HepG2 (cell line): ENCODE measurements around the gene GPX2. TPM values are rescaled to one million over a fixed set of nuclear protein-coding genes. Genes with fewer than 3 reads are reported as not detected.
A peak's percentile ranks its signal among the peaks of the same experiment; 100 is the strongest.

Experiments used
- AHR ChIP-seq: IDR thresholded peaks from 2 replicates; pipeline ENCODE4 v1.6.1; 2018; ENCODE audit warnings: missing genetic modification reagents, missing compliant biosample characterization
- MEIS1 ChIP-seq: sonication (generic); formaldehyde crosslinking; IDR thresholded peaks from 2 replicates; pipeline ENCODE4 v1.9.0; 2021; ENCODE audit warnings: mild to moderate bottlenecking, missing genetic modification reagents, moderate library complexity, borderline replicate concordance
- MIER2 ChIP-seq: IDR thresholded peaks from 2 replicates; pipeline ENCODE4 v1.6.1; 2016; ENCODE audit warnings: missing biosample characterization, missing genetic modification reagents
- MZF1 ChIP-seq: sonication (generic); formaldehyde crosslinking; IDR thresholded peaks from 2 replicates; pipeline ENCODE4 v1.8.1; 2023; ENCODE audit warnings: mild to moderate bottlenecking, missing genetic modification reagents, borderline replicate concordance
- NR2F1 ChIP-seq, 2 experiments: fragments of 450-650 bp in 1 of 2; formaldehyde crosslinking in 1 of 2; IDR thresholded peaks; 2 replicates each; pipeline versions ENCODE4 v1.5.0 to v1.6.1; 2016 to 2020; ENCODE audit warnings: mild to moderate bottlenecking in 1 of 2, missing compliant biosample characterization in 1 of 2, missing genetic modification reagents in 1 of 2, moderate library complexity in 1 of 2
- SOX6 ChIP-seq, 2 experiments: fragments of 450-650 bp in 1 of 2; sonication (generic) in 1 of 2; formaldehyde crosslinking in 1 of 2; IDR thresholded peaks; 2 replicates each; pipeline versions ENCODE4 v1.4.0 to v1.6.1; 2017 to 2020; ENCODE audit warnings: antibody characterized with exemption in 1 of 2, mild to moderate bottlenecking in 1 of 2, missing genetic modification reagents in 1 of 2
- TARDBP ChIP-seq: sonication (generic); formaldehyde crosslinking; IDR thresholded peaks from 2 replicates; pipeline ENCODE4 v1.8.0; 2022; ENCODE audit warnings: mild to moderate bottlenecking, missing genetic modification reagents
- TEAD3 ChIP-seq: optimal IDR thresholded peaks from 2 replicates; pipeline ENCODE3; 2016; ENCODE audit warnings: borderline replicate concordance
- polyA plus RNA-seq, 8 experiments: library from polyadenylated mRNA; depleted of rRNA in 3 of 8; stranded (reverse) in 7 of 8; unstranded in 1 of 8; fragments of >200 nt; fragmentation: Illumina TruSeq in 4 of 8; extraction: Trizol in 4 of 8; gene quantifications; 2 replicates each; pipeline versions ENCODE4 v1.2.1 to v1.2.3, GENCODE V29; 2011 to 2016; ENCODE audit warnings: low read depth in 4 of 8, missing spikeins in 1 of 8, mixed read lengths in 1 of 8; ENCODE audit not compliant: insufficient read depth in 1 of 8
- total RNA-seq, 5 experiments: library from RNA; depleted of rRNA; stranded (reverse); fragments of >200 nt; fragmentation: Illumina TruSeq; extraction: Trizol; gene quantifications; 2 replicates each; pipeline ENCODE4 v1.2.3, GENCODE V29; 2016; ENCODE audit warnings: low read depth in 1 of 5
- TF ChIP-seq, protein P1 (sequence below): sonication (generic); formaldehyde crosslinking; IDR thresholded peaks from 2 replicates; pipeline ENCODE4 v1.5.0; 2020; ENCODE audit warnings: mild to moderate bottlenecking, missing genetic modification reagents

GPX2 gene
- total and polyA plus RNA-seq, 2 of the 13 experiments (the other 11 are each of a cell fraction or from before 2014, with no cell fraction given): 526 to 674 TPM

- TF ChIP-seq MEIS1 (CRISPR knock-in tag): 0 out of 2 replicates have a peak, but pooled peaks have one; percentile 23
- TF ChIP-seq TARDBP (CRISPR knock-in tag): peak; percentile 34; the same call in 1 of the 2 replicates
- no peak for TF ChIP-seq MZF1 (CRISPR knock-in tag)
- TF ChIP-seq, protein P1, sequence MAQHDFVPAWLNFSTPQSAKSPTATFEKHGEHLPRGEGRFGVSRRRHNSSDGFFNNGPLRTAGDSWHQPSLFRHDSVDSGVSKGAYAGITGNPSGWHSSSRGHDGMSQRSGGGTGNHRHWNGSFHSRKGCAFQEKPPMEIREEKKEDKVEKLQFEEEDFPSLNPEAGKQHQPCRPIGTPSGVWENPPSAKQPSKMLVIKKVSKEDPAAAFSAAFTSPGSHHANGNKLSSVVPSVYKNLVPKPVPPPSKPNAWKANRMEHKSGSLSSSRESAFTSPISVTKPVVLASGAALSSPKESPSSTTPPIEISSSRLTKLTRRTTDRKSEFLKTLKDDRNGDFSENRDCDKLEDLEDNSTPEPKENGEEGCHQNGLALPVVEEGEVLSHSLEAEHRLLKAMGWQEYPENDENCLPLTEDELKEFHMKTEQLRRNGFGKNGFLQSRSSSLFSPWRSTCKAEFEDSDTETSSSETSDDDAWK (CRISPR knock-in tag): no peak
- no peak for TF ChIP-seq TEAD3
- no peak for TF ChIP-seq SOX6 (IDR thresholded peaks at IDR 0.05)
- TF ChIP-seq SOX6 (CRISPR knock-in tag; IDR thresholded peaks at IDR 0.05): peak; percentile 7; the same call in 1 of the 2 replicates
- 0 out of 4 replicates have a peak, but pooled peaks of 1 of the 2 experiments have one; percentile 1 for TF ChIP-seq NR2F1 (CRISPR knock-in tag; IDR thresholded peaks at IDR 0.05)
- peak; percentile 2; the same call in 1 of the 2 replicates for TF ChIP-seq MIER2 (CRISPR knock-in tag)
- no peak for TF ChIP-seq AHR (CRISPR knock-in tag)
Measured at GRCh38 chr14:64948612-64949210, 6.2 kb upstream of the GPX2 start (continued).
